Suprapubic skin (tissue), 4 donors: ENCODE data around the gene TTC19. TPM values are rescaled to one million over a fixed set of nuclear protein-coding genes. Genes with fewer than 3 reads are reported as not detected.

Experiments
- DNase-seq, 2 donors: peaks; one replicate each; pipeline ENCODE4 v3.0.0-alpha.2; 2019; ENCODE audit warnings: low spot score in 2 of 2
- H3K27ac ChIP-seq: fragments of 200-600 bp; sonication (generic); one replicate; pipeline ENCODE4 v1.5.1; 2019
- H3K27me3 ChIP-seq: fragments of 200-600 bp; sonication (generic); one replicate; pipeline ENCODE4 v1.5.1; 2019
- H3K36me3 ChIP-seq: fragments of 200-600 bp; sonication (generic); one replicate; pipeline ENCODE4 v1.5.1; 2019
- H3K4me1 ChIP-seq: fragments of 200-600 bp; sonication (generic); one replicate; pipeline ENCODE4 v1.5.1; 2019
- H3K4me3 ChIP-seq: fragments of 200-600 bp; sonication (generic); one replicate; pipeline ENCODE4 v1.5.1; 2019; ENCODE audit warnings: mild to moderate bottlenecking
- H3K9me3 ChIP-seq: fragments of 200-600 bp; sonication (generic); one replicate; pipeline ENCODE4 v1.5.1; 2019
- CTCF ChIP-seq, 2 donors: fragments of 200-600 bp in 1 of 2; fragments of 450-650 bp in 1 of 2; sonication (generic) in 1 of 2; IDR thresholded peaks; one replicate each; pipeline ENCODE4 v1.5.1; 2016 to 2019; ENCODE audit warnings: antibody characterized with exemption in 2 of 2, mild to moderate bottlenecking in 1 of 2, moderate library complexity in 1 of 2
- EP300 ChIP-seq: sonication (generic); formaldehyde crosslinking; IDR thresholded peaks from one replicate; pipeline ENCODE4 v1.6.1; 2017; ENCODE audit warnings: antibody characterized with exemption
- POLR2A ChIP-seq, 2 donors: fragments of 450-650 bp; IDR thresholded peaks; one replicate each; pipeline ENCODE4 v1.6.1; 2017; ENCODE audit warnings: antibody characterized with exemption in 2 of 2, mild to moderate bottlenecking in 2 of 2, moderate library complexity in 2 of 2
- POLR2AphosphoS5 ChIP-seq, 3 donors: sonication (generic); formaldehyde crosslinking; IDR thresholded peaks; one replicate each; pipeline ENCODE4 v1.6.1; 2017; ENCODE audit warnings: antibody characterized with exemption in 3 of 3
- WGBS: methylation state at CpG from one replicate; pipeline ENCODE4 v1.1.5; 2018; 5-methylcytosine and 5-hydroxymethylcytosine counted together
- total RNA-seq, 4 donors: library from RNA; depleted of rRNA; stranded (reverse); fragments of >200 nt; gene quantifications; one replicate each; pipeline ENCODE4 v1.1.0, GENCODE V29; 2016

TTC19 gene
- total RNA-seq, 4 donors from 2014 or later: 42.6 to 72.6 (median 48.7) TPM

- H3K4me3 ChIP-seq: no peak overlapping the region
- H3K4me1 ChIP-seq: peaks cover 9% of the 10 kb centered on the region
- peaks cover 57% of the 10 kb centered on the region for H3K36me3 ChIP-seq
- H3K27ac ChIP-seq: no peak overlapping the region
- no peaks in the 10 kb centered on the region for H3K27me3 ChIP-seq
- TF ChIP-seq POLR2A (IDR thresholded peaks at IDR 0.05): no peak
- TF ChIP-seq CTCF (IDR thresholded peaks at IDR 0.05): no peak
- no peak for TF ChIP-seq EP300
- TF ChIP-seq POLR2AphosphoS5 (IDR thresholded peaks at IDR 0.05): no peak
- H3K9me3 ChIP-seq: no peaks in the 10 kb centered on the region
- WGBS: 71% methylated on average over 4 of the region's 4 CpGs
- no peak for DNase-seq
These were observed 24.3 kb downstream of the TTC19 start for GRCh38 chr17:16023881-16024280.

GRCh38 chr17:16025202-16025601, 25.6 kb downstream of the TTC19 start:
- WGBS: 100% methylated on average over 1 of the region's 1 CpG
- Histone ChIP-seq H3K27me3 (no peaks in the 10 kb centered on the region), H3K36me3 (peaks cover 61% of the 10 kb centered on the region), H3K4me3 (no peak overlapping the region), H3K9me3 (no peaks in the 10 kb centered on the region), H3K4me1 (peaks cover 9% of the 10 kb centered on the region), H3K27ac (no peak overlapping the region)
- DNase-seq: no peak
- TF ChIP-seq EP300: no peak
- no peak for TF ChIP-seq CTCF (IDR thresholded peaks at IDR 0.05)
- no peak for TF ChIP-seq POLR2AphosphoS5 (IDR thresholded peaks at IDR 0.05)

- H3K4me1 ChIP-seq: peaks cover 9% of the 10 kb centered on the region
- no peak for TF ChIP-seq CTCF (IDR thresholded peaks at IDR 0.05)
- TF ChIP-seq EP300: no peak
- 97% methylated on average over 5 of the region's 5 CpGs for WGBS
- H3K4me3 ChIP-seq: no peak overlapping the region
- H3K9me3 ChIP-seq: no peaks in the 10 kb centered on the region
- H3K27me3 ChIP-seq: no peaks in the 10 kb centered on the region
- peaks cover 73% of the 10 kb centered on the region for H3K36me3 ChIP-seq
- H3K27ac ChIP-seq: no peak overlapping the region
- no peak for DNase-seq
These were observed 27.3 kb downstream of the TTC19 start for GRCh38 chr17:16026895-16027294.

GRCh38 chr17:16027708-16028584, 28.3 kb downstream of the TTC19 start:
- no peaks in the 10 kb centered on the region for H3K9me3 ChIP-seq
- H3K27ac ChIP-seq: peak overlapping the region; percentile 46
- H3K36me3 ChIP-seq: peaks cover 81% of the 10 kb centered on the region

More at GRCh38 chr17:16027708-16028584, 28.3 kb downstream of the TTC19 start:
- no peak for TF ChIP-seq POLR2A (IDR thresholded peaks at IDR 0.05)
- no peak for TF ChIP-seq EP300
- TF ChIP-seq POLR2AphosphoS5 (IDR thresholded peaks at IDR 0.05): no peak
- no peak for TF ChIP-seq CTCF (IDR thresholded peaks at IDR 0.05)
- DNase-seq: no peak
- peaks cover 9% of the 10 kb centered on the region for H3K4me1 ChIP-seq
- H3K27me3 ChIP-seq: no peaks in the 10 kb centered on the region
- WGBS: 78% methylated on average over 5 of the region's 5 CpGs
- H3K4me3 ChIP-seq: no peak overlapping the region
